ENCODE measurements around the gene FAIM2. TPM values are rescaled to one million over a fixed set of nuclear protein-coding genes. Genes with fewer than 3 reads are reported as not detected.

The FAIM2 gene
- total RNA-seq, 3 donors from 2014 or later: 0.16 to 0.54 TPM; not detected in 1

DNA sequence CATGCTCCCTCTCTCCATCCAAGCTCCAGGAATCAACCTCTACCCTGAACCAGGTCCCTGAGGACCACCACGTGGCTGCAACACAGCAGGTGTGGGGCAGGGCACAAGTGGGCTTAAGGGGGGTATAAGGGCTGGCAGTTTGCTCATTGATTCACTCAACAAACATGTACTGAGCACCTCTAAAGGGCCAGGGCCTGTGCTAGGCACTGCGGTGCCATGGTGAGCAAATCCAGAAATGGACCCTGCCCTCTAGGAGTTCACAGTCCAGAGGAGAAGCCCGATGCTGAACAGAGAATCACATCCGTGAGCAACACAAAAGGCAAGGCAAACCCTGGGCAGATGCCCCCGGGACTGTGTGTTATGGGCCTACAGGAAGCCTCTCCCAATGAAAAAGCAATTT, 40.3 kb upstream of the FAIM2 start:
- Mint-ChIP-seq H3K9me3 (no peaks in the 10 kb centered on the region), H3K4me1 (ENCODE audit: low read depth) (peaks cover 38% of the 10 kb centered on the region), H3K36me3 (ENCODE audit: insufficient read depth) (no peaks in the 10 kb centered on the region), H3K27me3 (ENCODE audit: low read depth) (peaks cover 2% of the 10 kb centered on the region), H3K4me3 (no peak overlapping the region)
- no peak for DNase-seq
- no peak for ATAC-seq

DNA sequence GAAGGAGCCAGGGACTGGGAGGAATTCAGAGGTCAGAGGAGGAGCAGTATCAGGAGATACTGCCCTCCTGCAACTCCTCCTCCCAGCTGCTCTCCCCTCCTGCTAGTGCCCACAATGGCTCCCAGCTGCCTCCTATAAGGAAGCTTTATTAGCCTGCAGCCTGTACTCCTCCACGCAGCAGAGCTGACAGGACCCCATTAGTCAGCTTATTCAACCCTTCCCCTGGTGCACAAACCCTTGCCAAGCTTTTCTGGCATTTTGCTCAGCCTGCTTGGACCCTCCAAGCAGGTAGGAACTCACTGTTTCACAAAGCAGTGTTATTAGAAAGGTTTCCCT, 39.9 kb upstream of the FAIM2 start:
- Mint-ChIP-seq H3K9me3 (no peaks in the 10 kb centered on the region), H3K27me3 (ENCODE audit: low read depth) (peaks cover 2% of the 10 kb centered on the region), H3K4me1 (ENCODE audit: low read depth) (peaks cover 38% of the 10 kb centered on the region), H3K4me3 (no peak overlapping the region), H3K36me3 (ENCODE audit: insufficient read depth) (no peaks in the 10 kb centered on the region)
- ATAC-seq: no peak
- DNase-seq: no peak

DNA sequence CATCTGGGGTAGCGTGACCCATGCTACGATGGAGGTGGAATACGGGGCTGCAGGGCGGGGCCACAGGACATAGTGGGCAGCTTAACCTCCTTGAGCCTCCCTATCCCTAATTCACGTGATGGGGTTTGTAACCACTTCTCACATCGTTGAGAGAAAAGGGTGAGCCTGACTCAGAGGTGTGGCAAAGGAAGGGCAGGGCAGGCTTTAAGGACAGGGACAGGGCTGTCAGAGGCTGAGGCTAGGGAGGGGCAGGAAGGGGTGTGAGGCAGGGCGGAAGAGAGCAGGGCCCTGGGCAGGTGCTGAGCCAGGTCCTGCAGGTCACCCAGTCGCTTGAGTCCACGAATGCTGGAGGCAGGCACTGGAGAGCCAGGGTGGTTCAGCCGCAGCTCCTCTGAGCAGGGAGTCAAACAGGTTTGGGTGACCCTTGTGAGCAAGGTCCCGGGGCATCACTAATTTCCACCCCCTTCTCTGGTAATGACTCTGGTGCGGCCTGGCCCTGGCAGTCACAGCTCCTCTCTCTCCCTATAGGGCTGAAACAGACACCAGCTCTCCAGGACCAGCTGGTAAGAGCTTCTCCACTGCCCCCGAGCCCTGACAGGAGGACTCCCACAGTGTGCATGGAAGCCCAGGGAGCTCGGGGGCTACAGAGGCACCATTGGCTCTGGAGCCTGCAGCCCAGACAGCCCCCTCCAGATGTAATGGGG, 39.4 kb upstream of the FAIM2 start:
- H3K27me3 Mint-ChIP-seq (ENCODE audit: low read depth): peaks cover under 1% of the 10 kb centered on the region
- H3K36me3 Mint-ChIP-seq (ENCODE audit: insufficient read depth): no peaks in the 10 kb centered on the region
- DNase-seq (no peak), ATAC-seq (no peak)
- H3K9me3 Mint-ChIP-seq: no peaks in the 10 kb centered on the region
- peaks cover 38% of the 10 kb centered on the region for H3K4me1 Mint-ChIP-seq (ENCODE audit: low read depth)
- no peak overlapping the region for H3K4me3 Mint-ChIP-seq

DNA sequence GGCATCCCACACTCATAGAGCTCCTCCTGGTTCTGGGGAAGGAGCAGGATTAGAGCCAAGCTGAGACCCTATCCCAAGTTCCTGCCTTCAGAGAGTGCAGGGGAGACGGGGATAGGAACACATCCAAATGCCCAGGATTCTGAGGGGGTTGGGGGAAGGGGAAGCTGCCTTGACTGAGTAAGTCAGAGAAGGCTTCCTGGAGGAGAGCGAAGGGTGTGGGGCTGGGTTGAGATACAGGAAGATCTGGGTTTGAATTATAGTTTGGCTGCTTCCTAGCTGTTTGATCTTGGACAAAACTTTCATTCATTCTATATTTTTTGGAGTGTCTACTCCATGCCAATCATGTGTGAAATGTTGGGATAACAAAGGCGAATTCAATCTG, 38.8 kb upstream of the FAIM2 start:
- Mint-ChIP-seq H3K27me3 (ENCODE audit: low read depth) (no peaks in the 10 kb centered on the region), H3K36me3 (ENCODE audit: insufficient read depth) (no peaks in the 10 kb centered on the region), H3K4me1 (ENCODE audit: low read depth) (peaks cover 38% of the 10 kb centered on the region), H3K9me3 (no peaks in the 10 kb centered on the region), H3K4me3 (no peak overlapping the region)
- ATAC-seq (no peak), DNase-seq (no peak)

DNA sequence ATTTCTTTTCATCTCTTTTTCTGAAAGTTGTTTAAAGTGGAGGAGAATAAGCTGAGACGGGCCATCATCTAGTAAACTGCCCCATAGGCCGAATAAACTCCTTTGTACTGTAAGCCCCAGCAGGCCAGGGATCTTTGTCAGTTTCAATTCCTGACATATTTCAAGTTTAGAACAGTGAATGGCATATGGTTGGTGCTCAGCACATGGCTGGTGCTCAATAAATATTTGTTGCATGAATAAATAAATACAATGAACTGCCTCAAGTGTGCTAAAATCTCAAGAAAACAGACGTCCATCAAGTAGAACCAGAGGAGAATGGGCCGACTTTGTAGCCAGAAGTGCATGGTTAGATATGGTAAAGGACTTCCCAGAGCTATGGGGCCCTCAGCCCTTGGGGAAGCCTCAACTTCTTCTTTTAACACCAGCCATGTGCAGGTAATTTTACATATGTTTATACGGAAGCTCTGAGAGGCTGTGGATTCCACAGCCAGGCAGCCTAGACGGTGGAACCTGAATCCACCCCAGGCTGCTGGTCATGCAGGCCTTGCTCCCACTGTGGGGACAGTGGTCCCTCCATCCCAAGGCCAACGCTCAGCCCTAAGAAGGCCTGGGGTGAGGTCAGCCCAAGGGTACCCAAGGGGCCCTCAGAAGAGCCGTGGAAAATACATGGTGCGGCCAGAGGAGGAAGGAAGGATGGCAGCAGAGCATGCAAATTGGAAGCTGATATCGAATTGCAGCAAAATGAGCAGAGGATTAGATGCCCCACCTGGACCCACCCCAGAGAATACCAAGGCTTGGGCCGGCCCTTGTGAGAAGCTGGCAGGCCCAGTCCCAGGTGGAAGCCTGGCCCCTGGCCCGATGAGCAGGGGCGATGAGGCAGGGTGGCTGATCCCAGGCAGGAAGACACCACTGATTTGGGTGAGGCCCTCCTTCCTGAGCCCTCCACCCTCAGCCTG, 38.1 kb upstream of the FAIM2 start:
- no peaks in the 10 kb centered on the region for H3K9me3 Mint-ChIP-seq
- no peaks in the 10 kb centered on the region for H3K27me3 Mint-ChIP-seq (ENCODE audit: low read depth)
- ATAC-seq: no peak
- H3K36me3 Mint-ChIP-seq (ENCODE audit: insufficient read depth): no peaks in the 10 kb centered on the region
- H3K4me3 Mint-ChIP-seq: no peak overlapping the region
- no peak for DNase-seq
- H3K4me1 Mint-ChIP-seq (ENCODE audit: low read depth): peaks cover 38% of the 10 kb centered on the region

DNA sequence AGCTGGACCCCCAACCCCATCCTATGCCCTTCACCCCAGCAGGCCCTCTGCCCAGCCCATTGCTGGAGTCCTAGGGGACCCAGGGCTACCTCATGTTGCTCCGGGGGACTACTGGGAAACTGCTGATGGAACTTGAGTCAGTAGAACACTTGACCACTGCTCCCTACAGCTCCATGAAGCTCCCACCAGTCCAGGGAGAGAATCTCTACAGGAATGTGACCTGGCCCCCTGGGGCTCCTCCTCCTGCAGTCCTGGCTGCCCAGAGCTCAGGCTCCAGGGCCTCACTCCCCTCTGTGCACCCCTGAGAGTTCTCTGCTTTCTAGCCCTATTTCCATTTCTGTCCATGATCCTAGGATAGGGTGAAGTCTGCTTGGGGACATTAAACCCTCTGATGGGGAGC, 36.0 kb upstream of the FAIM2 start:
- no peaks in the 10 kb centered on the region for H3K9me3 Mint-ChIP-seq
- no peak for ATAC-seq

DNA sequence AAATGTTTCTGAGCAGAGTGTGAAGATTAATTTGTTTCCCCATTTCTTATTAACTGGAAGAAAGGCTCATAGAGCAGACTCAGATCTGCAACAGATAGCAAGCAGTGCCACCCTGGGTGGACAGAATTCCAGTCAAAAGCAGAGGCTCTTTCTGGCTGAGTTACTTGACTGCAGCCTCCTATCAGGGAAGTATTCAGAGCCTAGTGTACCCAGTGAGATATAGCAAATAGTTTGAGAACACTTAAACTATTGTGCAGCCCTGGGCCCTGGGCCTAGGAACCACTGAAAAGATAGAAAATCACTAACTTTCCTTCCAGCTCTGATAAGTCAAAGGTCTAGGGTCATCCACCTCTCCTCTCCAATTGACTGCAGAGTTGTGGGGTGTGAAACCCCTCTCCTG, 35.6 kb upstream of the FAIM2 start:
- no peak overlapping the region for H3K4me3 Mint-ChIP-seq
- no peaks in the 10 kb centered on the region for H3K9me3 Mint-ChIP-seq
- ATAC-seq (no peak), DNase-seq (no peak)
- peaks cover 18% of the 10 kb centered on the region for H3K4me1 Mint-ChIP-seq (ENCODE audit: low read depth)
- no peaks in the 10 kb centered on the region for H3K36me3 Mint-ChIP-seq (ENCODE audit: insufficient read depth)
- peaks cover 11% of the 10 kb centered on the region for H3K27me3 Mint-ChIP-seq (ENCODE audit: low read depth)

More for the DNA sequence above, 36.0 kb upstream of the FAIM2 start:
- H3K4me3 Mint-ChIP-seq: no peak overlapping the region
- H3K4me1 Mint-ChIP-seq (ENCODE audit: low read depth): peaks cover 22% of the 10 kb centered on the region
- H3K36me3 Mint-ChIP-seq (ENCODE audit: insufficient read depth): no peaks in the 10 kb centered on the region
- DNase-seq: no peak
- peaks cover 11% of the 10 kb centered on the region for H3K27me3 Mint-ChIP-seq (ENCODE audit: low read depth)

DNA sequence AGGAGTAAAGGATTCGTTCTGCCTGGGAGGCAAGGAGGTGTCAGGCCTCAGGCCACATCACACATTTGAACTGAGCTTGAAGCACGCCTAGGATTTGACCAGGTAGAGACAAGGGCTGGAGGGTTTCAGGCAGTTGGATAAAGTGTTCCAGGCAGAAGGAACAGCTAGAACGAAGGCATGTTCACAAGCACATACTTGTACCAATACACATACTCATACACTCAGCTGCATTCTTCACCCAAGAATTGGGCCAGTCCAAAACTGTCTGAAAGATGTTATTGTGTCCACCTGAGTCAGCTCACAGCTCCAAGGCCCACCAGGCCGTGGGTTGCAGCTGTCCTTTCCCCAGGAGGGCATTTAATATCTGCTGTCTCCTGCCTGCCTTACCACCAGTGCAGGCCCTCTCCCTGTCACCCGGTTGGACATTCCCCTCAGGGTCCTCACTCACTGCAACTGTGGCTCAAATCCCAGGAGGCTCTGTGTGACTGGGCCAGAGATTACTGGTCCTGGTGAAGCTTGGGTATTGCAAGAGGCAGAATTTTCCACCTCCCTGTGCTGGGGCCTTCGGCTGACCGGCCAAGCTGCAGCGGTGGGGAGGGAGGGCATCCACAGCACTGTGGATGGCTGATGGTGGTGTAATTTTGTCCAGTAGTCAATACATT, 34.1 kb upstream of the FAIM2 start:
- ATAC-seq: no peak
- Mint-ChIP-seq H3K27me3 (ENCODE audit: low read depth) (peaks cover 11% of the 10 kb centered on the region), H3K4me1 (ENCODE audit: low read depth) (peaks cover 10% of the 10 kb centered on the region), H3K4me3 (no peak overlapping the region), H3K9me3 (no peaks in the 10 kb centered on the region), H3K36me3 (ENCODE audit: insufficient read depth) (no peaks in the 10 kb centered on the region)
- no peak for DNase-seq

DNA sequence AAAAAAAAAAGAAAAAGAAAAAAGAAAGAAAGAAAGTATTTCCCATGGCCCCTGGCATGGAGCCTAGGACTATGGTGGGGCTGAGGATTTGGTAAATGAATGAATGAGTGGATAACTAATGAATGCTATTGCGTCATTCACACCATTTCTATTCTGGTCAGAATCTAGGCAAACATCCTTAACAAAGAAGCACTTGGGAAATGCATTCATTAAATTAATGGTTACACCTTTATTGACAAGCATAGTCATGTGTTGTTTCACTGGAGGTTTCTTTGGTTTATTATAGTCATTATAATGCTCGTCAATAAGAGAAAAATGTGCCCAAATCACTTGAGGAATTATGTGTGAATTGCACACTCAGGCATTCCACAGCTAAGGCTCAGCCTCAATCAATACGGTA, 33.2 kb upstream of the FAIM2 start:
- no peak overlapping the region for H3K4me3 Mint-ChIP-seq
- ATAC-seq (no peak), DNase-seq (no peak)
- H3K9me3 Mint-ChIP-seq: no peaks in the 10 kb centered on the region
- H3K27me3 Mint-ChIP-seq (ENCODE audit: low read depth): peaks cover 11% of the 10 kb centered on the region
- H3K36me3 Mint-ChIP-seq (ENCODE audit: insufficient read depth): no peaks in the 10 kb centered on the region
- peaks cover 3% of the 10 kb centered on the region for H3K4me1 Mint-ChIP-seq (ENCODE audit: low read depth)

DNA sequence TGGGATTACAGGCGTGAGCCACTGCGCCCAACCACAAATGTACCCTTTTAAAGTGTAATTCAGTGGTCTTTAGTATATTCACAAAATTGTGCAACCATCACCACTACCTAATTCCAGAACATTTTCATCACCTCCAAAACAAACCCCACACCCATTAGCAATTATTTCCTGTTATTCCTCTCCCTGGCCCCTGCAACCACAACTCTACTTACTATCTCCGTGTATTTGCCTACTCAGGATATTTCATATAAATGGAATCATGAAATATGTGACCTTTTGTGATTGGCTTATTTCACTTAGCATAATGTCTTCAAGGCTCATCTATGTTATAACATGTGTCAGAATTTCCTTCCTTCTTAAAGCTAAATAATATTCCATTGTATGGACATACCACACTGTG, 30.8 kb upstream of the FAIM2 start:
- ATAC-seq (no peak), DNase-seq (no peak)
- Mint-ChIP-seq H3K36me3 (ENCODE audit: insufficient read depth) (no peaks in the 10 kb centered on the region), H3K9me3 (no peaks in the 10 kb centered on the region), H3K27me3 (ENCODE audit: low read depth) (peaks cover 11% of the 10 kb centered on the region), H3K4me1 (ENCODE audit: low read depth) (no peaks in the 10 kb centered on the region), H3K4me3 (no peak overlapping the region)

DNA sequence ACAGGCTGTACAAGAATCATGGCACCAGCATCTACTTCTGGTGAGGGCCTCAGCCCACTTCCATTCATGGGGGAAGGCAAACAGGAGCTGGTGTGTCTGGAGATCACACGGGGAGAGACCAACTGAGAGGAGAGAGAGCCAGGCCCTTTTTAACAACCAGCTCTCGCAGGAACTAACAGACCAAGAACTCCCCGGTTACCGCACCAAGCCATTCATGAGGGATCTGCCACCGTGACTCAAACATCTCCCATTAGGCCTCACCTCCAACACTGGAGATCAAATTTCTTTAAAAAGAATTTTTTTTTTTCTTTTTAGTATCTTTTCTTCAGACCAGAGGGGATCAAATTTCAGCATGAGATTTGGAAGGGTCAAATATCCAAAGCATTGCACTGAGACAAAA, 30.1 kb upstream of the FAIM2 start:
- H3K36me3 Mint-ChIP-seq (ENCODE audit: insufficient read depth): no peaks in the 10 kb centered on the region
- no peak overlapping the region for H3K4me3 Mint-ChIP-seq
- ATAC-seq (no peak), DNase-seq (no peak)
- no peaks in the 10 kb centered on the region for H3K4me1 Mint-ChIP-seq (ENCODE audit: low read depth)
- H3K27me3 Mint-ChIP-seq (ENCODE audit: low read depth): peaks cover 17% of the 10 kb centered on the region
- no peaks in the 10 kb centered on the region for H3K9me3 Mint-ChIP-seq

DNA sequence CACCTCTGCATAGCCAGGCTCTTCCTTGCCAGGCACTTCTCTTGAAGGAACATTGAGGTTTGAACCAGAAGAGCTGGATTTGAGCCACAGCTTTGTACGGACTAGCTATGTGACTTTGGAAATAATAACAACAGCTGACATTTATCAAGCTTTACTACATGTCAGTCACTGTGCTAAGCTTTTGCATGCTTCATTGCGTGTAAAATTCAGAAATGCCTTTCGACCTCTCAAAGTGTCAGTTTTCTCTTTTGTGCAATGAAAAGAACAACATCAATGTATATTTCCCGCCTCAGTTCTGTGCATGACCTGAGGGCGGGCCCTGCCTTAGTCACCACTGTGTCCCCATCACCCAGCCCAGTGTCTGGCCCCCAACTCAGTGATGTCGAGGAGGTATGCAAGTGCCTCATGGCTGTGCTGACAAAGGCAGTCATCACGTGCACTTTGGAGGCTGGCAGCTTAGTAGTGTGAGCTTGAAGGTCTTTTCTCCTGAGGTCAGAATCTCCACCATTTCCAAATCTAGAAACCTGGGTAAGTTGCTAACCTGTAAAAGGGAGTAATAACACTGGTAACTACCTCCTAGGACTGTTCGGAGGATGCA, 28.9 kb upstream of the FAIM2 start:
- DNase-seq: no peak
- no peak overlapping the region for H3K4me3 Mint-ChIP-seq
- H3K36me3 Mint-ChIP-seq (ENCODE audit: insufficient read depth): no peaks in the 10 kb centered on the region
- H3K9me3 Mint-ChIP-seq: no peaks in the 10 kb centered on the region
- no peak for ATAC-seq
- no peaks in the 10 kb centered on the region for H3K4me1 Mint-ChIP-seq (ENCODE audit: low read depth)
- H3K27me3 Mint-ChIP-seq (ENCODE audit: low read depth): peaks cover 17% of the 10 kb centered on the region

DNA sequence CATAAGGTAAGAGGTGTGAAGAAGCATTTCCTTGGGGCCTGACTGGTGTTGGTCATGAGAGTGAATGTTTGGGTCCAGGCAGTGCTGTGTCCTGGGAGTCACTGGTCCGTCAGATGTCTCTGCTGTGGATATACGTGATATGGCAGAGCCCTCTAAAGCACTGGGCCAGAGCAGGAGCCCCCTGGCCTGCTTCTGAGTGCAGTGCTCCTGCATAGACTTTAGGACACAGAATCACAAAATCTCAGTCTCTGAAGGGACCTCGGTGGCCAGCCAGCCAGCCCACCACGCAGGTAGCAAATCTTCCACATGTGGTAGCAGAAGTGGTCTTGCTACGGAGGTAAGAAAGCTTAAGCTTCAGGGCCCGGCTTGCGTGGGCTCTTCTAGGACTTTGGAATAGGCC, 28.3 kb upstream of the FAIM2 start:
- Mint-ChIP-seq H3K9me3 (no peaks in the 10 kb centered on the region), H3K27me3 (ENCODE audit: low read depth) (peaks cover 17% of the 10 kb centered on the region), H3K36me3 (ENCODE audit: insufficient read depth) (no peaks in the 10 kb centered on the region), H3K4me3 (no peak overlapping the region), H3K4me1 (ENCODE audit: low read depth) (no peaks in the 10 kb centered on the region)
- no peak for DNase-seq
- ATAC-seq: no peak

DNA sequence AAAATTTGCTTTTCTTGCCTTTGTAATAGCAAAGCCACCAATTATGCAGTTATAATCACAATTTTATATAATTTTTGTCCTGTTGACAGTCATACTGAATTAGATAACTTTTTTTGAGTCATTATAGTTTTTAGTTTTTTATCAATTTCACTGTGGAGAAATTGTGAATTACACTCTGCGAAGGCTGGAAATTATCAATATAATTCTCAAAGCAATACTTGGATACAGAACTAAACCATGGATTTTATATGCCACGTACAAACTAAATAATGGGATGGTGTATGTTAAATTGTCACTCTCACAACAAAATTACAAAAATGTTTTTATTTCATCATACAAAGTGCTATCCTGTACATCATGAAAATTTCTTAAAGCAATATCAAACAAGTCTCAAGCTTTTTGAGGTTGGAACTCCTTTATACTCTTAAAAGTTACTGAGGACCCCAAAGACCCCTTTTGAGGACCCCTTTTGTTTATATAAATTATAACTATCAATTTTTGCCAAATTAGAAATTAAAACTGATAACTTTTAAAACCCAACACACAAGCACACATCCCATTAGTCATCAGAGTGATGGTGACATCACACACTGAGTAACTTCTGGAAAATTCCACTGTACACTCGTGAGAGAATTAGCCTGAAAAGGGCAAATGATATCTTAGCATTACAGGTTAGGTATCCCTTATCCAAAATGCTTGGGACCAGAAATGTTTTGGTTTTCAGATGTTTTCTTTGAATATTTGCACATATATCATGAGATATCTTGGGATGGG, 27.0 kb upstream of the FAIM2 start:
- Mint-ChIP-seq H3K27me3 (ENCODE audit: low read depth) (peaks cover 11% of the 10 kb centered on the region), H3K4me1 (ENCODE audit: low read depth) (no peaks in the 10 kb centered on the region), H3K36me3 (ENCODE audit: insufficient read depth) (no peaks in the 10 kb centered on the region), H3K9me3 (no peaks in the 10 kb centered on the region), H3K4me3 (no peak overlapping the region)
- DNase-seq (no peak), ATAC-seq (peak; percentile 69 to 70)
